Measurements from ENCODE around the gene AKNA. TPM values are rescaled to one million over a fixed set of nuclear protein-coding genes. Genes with fewer than 3 reads are reported as not detected.

AKNA gene
- total and polyA plus RNA-seq, 12 donors, result 4.8 to 37.3 (median 15.9) TPM

- H3K9me3 ChIP-seq (replicated peaks in 1 of 3), result no peaks in the 10 kb centered on the region
- H3K27me3 ChIP-seq, result no peaks in the 10 kb centered on the region
- H3K27ac ChIP-seq, result peak overlapping the region in 1 of 5 donors; percentile 85
- no peak for DNase-seq
- TF ChIP-seq POLR2A (IDR thresholded peaks at IDR 0.05) (no peak), CTCF (IDR thresholded peaks at IDR 0.05) (no peak)
- H3K4me3 ChIP-seq, result no peak overlapping the region
- WGBS, 4 donors, result 82 to 86% (median 85%) methylated on average over 9 to 10 of the region's 10 CpGs
- peaks cover 6 to 7% of the 10 kb centered on the region in 2 donors for H3K4me1 ChIP-seq (replicated peaks in 1 of 2)
- peaks cover 0 to 88% of the 10 kb centered on the region in 2 donors for H3K36me3 ChIP-seq (replicated peaks in 1 of 2)
- intact Hi-C loops (cut with DNase I), result loop anchor here (10.0 kb wide), 3 partner anchors 45 to 305 kb away; partner anchors contain the start of genes TEX53 (in 1 of the 2) and WHRN (in 1 of the 2)
Observed at GRCh38 chr9:114349713-114350480, 37.9 kb downstream of the AKNA start.

GRCh38 chr9:114348906-114349482 is 38.8 kb downstream of the AKNA start:
- intact Hi-C loops (cut with DNase I), result loop anchor here (10.0 kb wide), 3 partner anchors 46 to 306 kb away; partner anchors contain the start of genes TEX53 (in 1 of the 2) and WHRN (in 1 of the 2)
- WGBS, 4 donors, result 19 to 27% (median 20%) methylated on average over 3 to 9 of the region's 9 CpGs
- Histone ChIP-seq H3K4me3 (no peak overlapping the region), H3K36me3 (replicated peaks in 1 of 2) (peaks cover 0 to 96% of the 10 kb centered on the region in 2 donors), H3K27ac (peak overlapping the region in 3 of 5 donors; percentile 63 to 85 (median 68)), H3K9me3 (replicated peaks in 1 of 3) (no peaks in the 10 kb centered on the region), H3K4me1 (replicated peaks in 1 of 2) (peaks cover 6 to 7% of the 10 kb centered on the region in 2 donors), H3K27me3 (no peaks in the 10 kb centered on the region)
- DNase-seq, result peak; percentile 84 to 96 (median 95)
- TF ChIP-seq POLR2A (IDR thresholded peaks at IDR 0.05) (peak in 1 of 2 donors; percentile 16), CTCF (IDR thresholded peaks at IDR 0.05) (no peak)

- Histone ChIP-seq H3K27ac (peak overlapping the region in 3 of 5 donors; percentile 63 to 85 (median 68)), H3K36me3 (replicated peaks in 1 of 2) (peaks cover 0 to 96% of the 10 kb centered on the region in 2 donors), H3K9me3 (replicated peaks in 1 of 3) (no peaks in the 10 kb centered on the region), H3K4me1 (replicated peaks in 1 of 2) (peaks cover 6 to 7% of the 10 kb centered on the region in 2 donors), H3K27me3 (no peaks in the 10 kb centered on the region), H3K4me3 (no peak overlapping the region)
- intact Hi-C loops (cut with DNase I), result loop anchor here (10.0 kb wide), 3 partner anchors 46 to 306 kb away; partner anchors contain the start of genes TEX53 (in 1 of the 2) and WHRN (in 1 of the 2)
- 60 to 77% (median 73%) methylated on average over 7 to 12 of the region's 12 CpGs for WGBS, 4 donors
- TF ChIP-seq POLR2A (IDR thresholded peaks at IDR 0.05) (no peak), CTCF (IDR thresholded peaks at IDR 0.05) (no peak)
- no peak for DNase-seq
Observed at GRCh38 chr9:114348261-114348905, 39.4 kb downstream of the AKNA start.

GRCh38 chr9:114347675-114348074 is 40.1 kb downstream of the AKNA start:
- TF ChIP-seq POLR2A (IDR thresholded peaks at IDR 0.05) (no peak), CTCF (IDR thresholded peaks at IDR 0.05) (no peak)
- Histone ChIP-seq H3K36me3 (replicated peaks in 1 of 2) (peaks cover 0 to 97% of the 10 kb centered on the region in 2 donors), H3K4me1 (replicated peaks in 1 of 2) (peaks cover 6 to 7% of the 10 kb centered on the region in 2 donors), H3K4me3 (no peak overlapping the region), H3K27me3 (no peaks in the 10 kb centered on the region), H3K27ac (no peak overlapping the region), H3K9me3 (replicated peaks in 1 of 3) (no peaks in the 10 kb centered on the region)
- DNase-seq, result no peak
- WGBS, 4 donors, result 83 to 95% (median 88%) methylated on average over 4 to 15 of the region's 15 CpGs
- intact Hi-C loops (cut with DNase I), result loop anchor here (10.0 kb wide), 3 partner anchors 47 to 307 kb away; partner anchors contain the start of genes TEX53 (in 1 of the 2) and WHRN (in 1 of the 2)
